HL-60/S4 treated with phorbol 12-myristate 13-acetate at 8.2 ng/mL for 4 days and 3 days (cell line): ENCODE results near the gene C11orf54.

Experiments used
- in situ Hi-C: fragments of 300-500 bp; cut with MboI; formaldehyde crosslinking; loops from 2 replicates; pipeline ENCODE4 v1.15.0; 2022; ENCODE audit warnings: low sequenced_read_pairs

Gene C11orf54

DNA sequence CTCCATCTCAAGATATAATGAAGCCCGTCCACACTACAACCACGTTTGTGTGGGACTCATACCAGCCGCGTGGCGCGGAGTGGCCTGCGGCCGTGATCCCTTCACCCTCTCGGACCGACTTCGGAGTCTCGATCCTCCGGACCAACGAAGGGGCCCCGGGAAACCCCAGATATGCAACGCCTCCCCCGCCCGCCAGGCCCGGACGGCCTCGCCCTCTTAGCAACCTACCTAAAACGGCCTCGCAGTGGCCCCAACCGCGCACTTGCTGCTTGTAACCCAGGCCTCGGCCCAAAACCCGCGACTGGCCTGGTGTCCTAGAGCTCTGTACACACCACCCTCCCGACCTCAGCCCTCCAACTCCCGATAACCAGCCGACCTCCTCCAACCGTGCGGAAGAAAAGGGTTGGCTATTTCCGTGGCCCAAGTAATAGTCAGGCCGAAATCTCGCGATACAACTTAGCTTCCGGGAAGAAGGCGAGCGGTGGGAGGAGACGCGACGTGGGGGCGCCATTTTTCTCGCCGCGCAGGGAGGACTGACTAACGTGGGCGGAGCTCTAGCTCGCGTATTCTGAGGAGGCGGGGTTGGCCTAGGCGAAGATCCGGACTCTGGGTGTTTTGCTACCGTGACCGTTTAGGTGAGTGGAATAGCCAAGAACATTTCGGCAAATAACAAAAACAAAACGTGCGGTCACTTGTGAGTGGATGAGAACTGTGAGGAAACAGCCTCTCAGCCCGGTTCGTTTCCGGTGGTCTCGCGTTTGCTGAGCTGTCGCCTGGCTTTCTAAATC is at the start of gene C11orf54, which contains the start of gene TAF1D:
C11orf54 (plus strand) TSS at position 579 of the 788 bp plus-strand sequence. CDS start 5,722 bp downstream, outside the sequence.
TAF1D (minus strand) TSS at position 402 of the 788 bp plus-strand sequence. CDS start 2,191 bp downstream, outside the sequence.
- in situ Hi-C loops: no loop called here

GRCh38 chr11:93694109-93694508 is 47.4 kb upstream of the C11orf54 start:
- in situ Hi-C loops: no loop called here

DNA sequence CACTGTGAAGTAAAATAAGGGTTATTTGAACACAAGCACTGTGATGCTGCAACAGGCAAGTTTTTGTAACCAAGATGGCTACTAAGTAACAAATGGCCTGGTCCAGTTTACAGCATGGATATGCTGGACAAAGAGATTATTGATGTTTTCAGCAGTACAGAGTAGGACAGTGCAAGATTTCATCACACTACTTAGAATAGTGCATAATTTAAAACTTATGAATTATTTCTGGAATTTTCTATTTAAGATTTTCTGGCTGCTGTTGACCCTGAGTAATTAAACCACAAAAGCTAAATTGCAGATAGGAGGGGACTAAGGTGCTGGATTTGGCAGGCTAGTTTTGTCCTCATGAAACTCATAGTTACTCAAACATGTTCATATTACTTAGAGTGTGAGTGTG is 46.9 kb upstream of the C11orf54 start:
- in situ Hi-C loops: no loop called here

GRCh38 chr11:93697611-93698010 is 43.9 kb upstream of the C11orf54 start:
- in situ Hi-C loops: no loop called here

GRCh38 chr11:93700830-93701229 is 40.6 kb upstream of the C11orf54 start:
- in situ Hi-C loops: no loop called here

DNA sequence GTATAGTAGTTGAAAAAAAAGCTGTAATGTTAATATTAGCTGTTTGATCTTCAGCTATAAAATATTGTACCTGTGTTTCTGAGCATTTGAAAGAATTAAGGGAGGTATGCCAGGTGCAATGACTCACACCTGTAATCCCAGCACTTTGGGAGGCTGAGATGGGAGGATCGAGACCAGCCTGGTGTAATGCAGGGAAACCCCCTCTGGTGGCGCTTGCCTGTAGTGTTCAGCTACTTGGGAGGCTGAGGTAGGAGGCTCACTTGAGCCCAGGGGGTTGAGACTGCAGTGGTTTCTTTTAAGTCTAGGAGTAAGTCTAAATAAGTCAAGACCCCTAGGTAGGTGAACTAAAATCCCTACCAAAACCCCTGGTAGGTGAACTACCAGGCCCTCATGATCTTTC is 37.2 kb upstream of the C11orf54 start:
- in situ Hi-C loops: no loop called here

DNA sequence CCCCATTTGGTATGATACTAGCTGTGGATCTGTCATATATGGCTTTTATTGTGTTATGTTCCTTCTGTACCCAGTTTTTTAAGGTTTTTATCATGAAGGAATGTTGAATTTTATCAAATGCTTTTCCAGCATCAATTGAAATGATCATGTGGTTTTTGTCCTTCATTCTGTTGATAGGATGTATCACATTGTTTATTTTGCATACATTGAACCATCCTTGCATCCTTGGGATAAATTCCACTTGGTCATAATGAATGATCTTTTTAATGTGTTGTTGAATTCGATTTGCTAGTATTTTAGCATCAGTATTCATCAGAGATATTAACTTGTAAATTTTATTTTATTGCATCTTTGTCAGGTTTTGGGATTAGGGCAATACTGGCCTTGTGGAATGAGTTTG is 31.2 kb upstream of the C11orf54 start:
- in situ Hi-C loops: no loop called here

- in situ Hi-C loops: no loop called here
Observed at GRCh38 chr11:93712678-93713077, 28.8 kb upstream of the C11orf54 start.

GRCh38 chr11:93715797-93716396 is 25.6 kb upstream of the C11orf54 start:
- in situ Hi-C loops: no loop called here

- in situ Hi-C loops: no loop called here
Observed at GRCh38 chr11:93717501-93717900, 24.0 kb upstream of the C11orf54 start.

DNA sequence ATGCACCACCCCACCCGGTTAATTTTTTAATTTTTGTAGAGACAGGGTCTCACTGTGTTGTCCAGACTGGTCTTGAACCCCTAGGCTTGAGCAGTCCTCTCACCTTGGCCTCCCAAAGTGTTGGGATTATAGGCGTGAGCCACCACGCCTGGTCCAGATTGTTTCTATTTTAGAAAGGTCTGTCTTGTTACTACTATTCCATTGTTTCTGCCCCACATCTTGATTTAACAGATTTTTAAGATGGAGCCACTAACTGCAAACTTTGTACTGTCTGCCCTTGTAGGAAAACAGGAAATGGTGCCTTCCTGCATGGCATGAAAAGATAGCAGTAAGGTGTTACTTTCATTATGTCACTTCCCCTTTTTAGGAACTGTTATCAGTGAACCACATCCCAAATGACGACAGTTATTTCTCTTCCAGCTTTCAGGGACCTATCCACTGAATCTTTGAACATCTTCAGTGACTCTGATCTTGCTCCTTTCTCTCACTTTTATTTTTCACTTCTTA is 23.4 kb upstream of the C11orf54 start:
- in situ Hi-C loops: no loop called here

DNA sequence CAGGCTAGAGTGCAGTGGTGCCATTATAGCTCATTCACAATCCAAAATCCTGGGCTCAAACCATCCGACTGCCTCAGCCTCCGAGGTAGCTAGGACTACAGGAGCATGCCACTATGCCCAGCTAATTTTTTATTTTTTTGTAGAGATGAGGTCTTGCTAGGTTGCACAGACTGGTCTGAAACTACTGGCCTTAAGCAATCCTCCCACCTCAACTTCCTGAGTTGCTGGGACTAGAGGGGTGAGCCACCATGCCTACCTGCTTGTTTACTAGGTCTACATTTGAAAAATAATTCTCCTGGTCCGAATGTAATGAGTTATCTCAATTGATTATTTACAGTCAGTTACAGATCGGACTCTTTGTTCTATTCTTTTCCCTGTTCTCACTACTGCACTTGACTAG is 22.2 kb upstream of the C11orf54 start:
- in situ Hi-C loops: no loop called here

DNA sequence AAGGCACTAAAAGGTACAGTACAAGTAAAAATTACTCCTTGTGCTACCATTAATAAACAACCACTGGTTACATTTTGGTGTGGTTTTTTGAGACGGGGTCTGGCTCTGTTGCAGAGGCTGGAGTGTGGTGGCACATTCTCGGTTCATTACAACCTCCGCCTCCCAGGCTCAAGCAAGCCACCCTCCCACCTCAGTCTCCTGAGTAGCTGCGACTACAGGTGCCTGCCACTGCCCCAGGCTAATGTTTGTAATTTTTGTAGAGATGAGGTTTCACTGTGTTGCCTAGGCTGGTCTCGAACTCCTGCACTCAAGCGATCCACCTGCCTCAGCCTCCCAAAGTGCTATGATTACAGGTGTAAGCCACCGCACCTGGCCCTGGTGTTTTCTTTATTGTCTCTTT is 20.9 kb upstream of the C11orf54 start:
- in situ Hi-C loops: no loop called here

DNA sequence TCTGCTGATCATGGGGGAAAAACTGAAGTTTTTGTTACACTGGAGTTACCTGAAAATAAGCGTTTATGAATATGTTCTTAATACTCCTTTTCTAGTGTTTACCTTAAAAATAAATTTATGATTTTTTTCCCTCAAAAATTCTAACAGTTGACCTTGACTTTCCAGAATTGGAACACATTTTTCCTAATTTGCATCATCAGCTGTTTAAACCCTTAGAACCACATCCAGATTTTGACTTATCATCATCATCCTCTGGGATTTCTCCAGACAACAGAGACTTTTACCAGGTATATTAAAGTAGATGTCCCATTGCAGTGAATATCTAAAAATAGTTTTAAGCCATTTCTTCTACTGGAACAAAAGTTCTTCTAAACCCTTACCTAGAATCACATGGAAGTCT is 17.4 kb upstream of the C11orf54 start:
- in situ Hi-C loops: no loop called here

DNA sequence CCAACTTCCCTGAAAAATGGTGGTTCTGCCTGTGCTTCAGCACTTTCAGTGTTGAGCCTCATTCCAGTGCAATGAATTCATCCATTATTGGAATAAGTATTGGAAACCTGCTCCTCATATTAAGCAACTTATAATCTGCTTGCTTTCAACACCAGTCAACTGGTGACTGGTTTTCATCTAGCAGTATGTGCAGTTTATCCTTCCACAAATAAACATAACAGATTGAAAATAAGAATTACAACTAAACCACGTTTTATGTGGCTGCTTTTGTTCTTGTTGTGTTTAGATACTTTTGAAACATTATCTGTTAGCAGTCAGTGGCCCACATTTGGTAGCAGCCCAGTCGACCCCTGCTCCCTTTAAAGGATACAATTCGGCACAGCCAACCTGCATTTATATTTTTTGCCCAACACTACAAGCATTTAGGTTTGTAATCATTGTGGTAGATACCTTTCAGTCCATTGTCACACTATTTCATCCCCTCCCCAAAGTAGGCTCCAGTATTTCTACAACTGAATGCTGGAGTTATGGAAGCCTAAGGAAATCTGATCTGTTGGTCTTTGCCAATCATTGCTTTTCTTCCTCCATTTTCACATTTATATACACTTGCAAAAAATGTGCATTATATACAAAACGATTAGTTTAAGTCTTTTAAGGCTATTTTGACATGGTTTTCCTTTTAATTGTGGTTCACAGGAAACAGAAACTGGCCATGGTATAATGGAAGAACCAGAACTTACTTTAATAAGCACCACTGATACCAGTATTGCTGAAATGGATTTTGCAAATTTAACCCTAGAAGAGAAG is 13.3 kb upstream of the C11orf54 start:
- in situ Hi-C loops: no loop called here

- in situ Hi-C loops: no loop called here
Observed at GRCh38 chr11:93728792-93729128, 12.7 kb upstream of the C11orf54 start.

GRCh38 chr11:93729129-93729616 is 12.3 kb upstream of the C11orf54 start:
- in situ Hi-C loops: no loop called here

DNA sequence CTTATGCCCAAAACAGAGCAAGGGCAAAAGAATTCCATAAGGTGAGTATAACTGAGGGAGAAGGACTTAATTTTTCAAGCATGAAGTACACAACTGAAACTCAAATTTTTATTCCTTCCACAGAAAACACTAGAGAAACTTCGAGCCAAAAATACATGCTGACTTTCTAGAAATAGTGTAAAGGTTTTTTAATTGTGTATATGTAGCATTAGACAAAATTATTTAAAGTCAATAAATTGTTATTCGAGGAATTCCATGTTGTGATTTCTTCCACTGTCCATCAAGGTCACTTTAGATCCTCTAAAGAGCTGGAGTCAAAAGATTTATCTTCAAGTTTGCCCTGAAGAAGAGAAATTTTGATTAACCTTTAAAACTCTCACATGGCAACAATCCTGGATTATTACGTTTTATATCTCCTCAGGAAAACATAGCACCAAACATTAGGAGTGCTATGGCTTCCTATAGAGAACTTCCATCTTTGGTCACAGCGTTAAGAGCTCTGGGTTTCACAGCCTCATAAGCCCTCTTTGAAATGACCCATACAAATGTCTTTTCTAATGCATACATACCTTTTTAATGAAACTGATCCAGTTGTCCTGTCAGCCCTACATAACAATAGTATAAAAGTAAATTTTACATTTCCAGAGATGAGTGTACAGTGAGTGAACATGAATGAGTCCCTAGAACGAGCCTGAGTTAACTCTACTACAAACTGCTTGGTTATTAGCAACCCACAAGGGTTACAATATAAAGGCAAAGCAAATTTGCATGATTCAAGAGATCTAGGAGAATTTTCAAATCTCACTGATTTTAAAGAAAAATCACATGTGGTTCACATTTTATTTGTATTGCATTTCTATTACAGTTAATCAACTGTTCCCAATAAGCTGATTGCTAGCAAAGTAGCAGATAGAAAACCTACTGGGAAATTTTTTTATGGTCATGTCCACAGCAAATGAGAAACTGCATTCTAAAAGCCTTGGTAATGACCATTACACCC is 11.1 kb upstream of the C11orf54 start:
- in situ Hi-C loops: no loop called here

DNA sequence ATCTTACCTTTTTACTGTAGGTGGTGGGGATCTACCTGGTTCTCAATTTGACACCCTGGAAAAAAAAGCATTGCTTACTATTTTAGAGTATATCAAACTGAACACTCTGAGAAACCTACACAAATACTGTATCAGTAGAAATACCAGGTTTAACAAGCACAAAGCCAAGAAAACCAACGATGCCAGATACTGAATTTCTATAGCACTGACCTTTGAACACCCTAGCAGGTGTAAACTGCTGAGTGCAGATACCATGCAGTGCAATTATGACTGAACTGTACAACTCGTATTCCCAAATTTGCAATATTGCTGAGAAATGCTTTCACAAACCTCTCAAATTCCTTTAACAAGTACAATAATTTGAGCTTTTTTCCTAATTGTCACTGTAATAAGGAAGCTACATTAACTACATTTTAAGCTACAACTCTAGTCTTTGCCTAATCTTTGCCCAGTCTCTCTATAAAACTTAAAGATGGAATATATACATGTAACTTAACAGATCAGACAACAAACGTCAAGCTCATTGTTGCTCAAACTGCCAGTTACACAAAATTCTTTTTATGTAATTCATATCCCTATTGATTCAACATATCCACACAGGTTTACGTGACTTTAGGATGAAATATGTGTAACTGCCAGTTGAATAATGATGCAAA is 9.1 kb upstream of the C11orf54 start:
- in situ Hi-C loops: no loop called here

DNA sequence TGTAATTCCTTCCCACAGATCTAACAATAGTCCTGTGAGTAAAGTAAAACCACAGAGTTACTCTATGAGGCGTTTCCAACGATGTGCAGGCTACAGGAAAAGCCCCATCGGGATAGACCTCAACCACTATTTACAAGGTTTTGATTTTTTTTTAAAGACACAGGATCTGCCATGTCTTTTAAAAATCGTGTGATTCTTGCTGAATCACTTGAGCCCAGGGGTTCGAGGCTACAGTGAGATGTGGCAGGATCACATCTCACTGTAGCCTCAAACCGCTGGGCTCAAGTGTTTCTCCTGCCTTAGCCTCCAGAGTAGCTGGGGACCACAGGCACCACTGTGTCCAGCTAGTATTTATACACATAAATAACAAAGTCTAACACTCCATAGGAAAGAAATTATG is 8.0 kb upstream of the C11orf54 start:
- in situ Hi-C loops: no loop called here
